OCI-LY3 (cell line): ENCODE measurements around the gene KCNAB1.

ENCODE experiments used
- H2AFZ ChIP-seq: fragments of 200-600, 300-600 bp; shearing (Covaris generic); 2 replicates; pipeline ENCODE4 v1.6.0; 2014; ENCODE audit warnings: antibody characterized with exemption, low read depth, low read length
- H3K27ac ChIP-seq: fragments of 200-600, 300-600 bp; sonication (generic); 2 replicates; pipeline ENCODE4 v1.5.1; 2014; ENCODE audit warnings: mild to moderate bottlenecking, low read length, moderate library complexity, mixed read lengths
- H3K27me3 ChIP-seq: fragments of 200-600, 300-600 bp; sonication (generic); 2 replicates; pipeline ENCODE4 v1.6.1; 2014; ENCODE audit warnings: low read depth, low read length, mixed read lengths
- H3K36me3 ChIP-seq: fragments of 200-600, 300-600 bp; sonication (generic); replicated peaks from 2 replicates; pipeline ENCODE3; 2014; ENCODE audit warnings: low read depth, low read length, mixed read lengths
- H3K4me1 ChIP-seq: fragments of 300-600, 200-600 bp; sonication (generic); 2 replicates; pipeline ENCODE4 v1.6.1; 2014; ENCODE audit warnings: low read length, mixed read lengths
- H3K4me2 ChIP-seq: fragments of 200-600, 300-600 bp; sonication (generic); 2 replicates; pipeline ENCODE4 v1.6.1; 2014; ENCODE audit warnings: low read length, mixed read lengths
- H3K4me3 ChIP-seq: fragments of 300-600, 200-600 bp; sonication (generic); 2 replicates; pipeline ENCODE4 v1.5.1; 2014; ENCODE audit warnings: antibody characterized with exemption, mild to moderate bottlenecking, low read length, moderate library complexity
- H3K79me2 ChIP-seq: fragments of 300-600, 200-600 bp; shearing (Covaris generic); 2 replicates; pipeline ENCODE4 v1.6.1; 2014; ENCODE audit warnings: mild to moderate bottlenecking, low read length, mixed read lengths
- H3K9ac ChIP-seq: fragments of 300-600, 200-600 bp; shearing (Covaris generic); 2 replicates; pipeline ENCODE4 v1.6.0; 2014; ENCODE audit warnings: mild to moderate bottlenecking, low read length, moderate library complexity
- H3K9me3 ChIP-seq: fragments of 200-600, 300-600 bp; shearing (Covaris generic); 2 replicates; pipeline ENCODE4 v1.6.1; 2014; ENCODE audit warnings: low read length, mixed read lengths; ENCODE audit not compliant: insufficient read depth
- H4K20me1 ChIP-seq: fragments of 200-600, 300-600 bp; sonication (generic); 2 replicates; pipeline ENCODE4 v1.6.1; 2016; ENCODE audit warnings: low read length, mixed read lengths; ENCODE audit not compliant: insufficient read depth
- CTCF ChIP-seq: fragments of 200-600, 300-600 bp; sonication (generic); IDR thresholded peaks from 2 replicates; pipeline ENCODE4 v1.5.1; 2014; ENCODE audit warnings: antibody characterized with exemption, low read length, low read depth
- EZH2phosphoT487 ChIP-seq: fragments of 200-600 bp; shearing (Covaris generic); IDR thresholded peaks from 2 replicates; pipeline ENCODE4 v1.6.1; 2018; ENCODE audit warnings: antibody characterized with exemption, mixed run types, low read depth

The KCNAB1 gene

GRCh38 chr3:156181509-156181908 is 61.1 kb downstream of the KCNAB1 start:
- H2AFZ ChIP-seq: peak overlapping the region; percentile 7; the same call in 1 of the 2 replicates
- no peak overlapping the region for H3K9ac ChIP-seq
- no peaks in the 10 kb centered on the region for H3K36me3 ChIP-seq
- H3K4me3 ChIP-seq: no peak overlapping the region
- no peaks in the 10 kb centered on the region for H3K9me3 ChIP-seq
- H3K79me2 ChIP-seq: no peaks in the 10 kb centered on the region
- H3K27ac ChIP-seq: no peak overlapping the region
- no peaks in the 10 kb centered on the region for H3K27me3 ChIP-seq
- peaks cover 14% of the 10 kb centered on the region for H3K4me1 ChIP-seq
- H3K4me2 ChIP-seq: no peak overlapping the region
- H4K20me1 ChIP-seq: no peaks in the 10 kb centered on the region
- no peak for TF ChIP-seq EZH2phosphoT487

DNA sequence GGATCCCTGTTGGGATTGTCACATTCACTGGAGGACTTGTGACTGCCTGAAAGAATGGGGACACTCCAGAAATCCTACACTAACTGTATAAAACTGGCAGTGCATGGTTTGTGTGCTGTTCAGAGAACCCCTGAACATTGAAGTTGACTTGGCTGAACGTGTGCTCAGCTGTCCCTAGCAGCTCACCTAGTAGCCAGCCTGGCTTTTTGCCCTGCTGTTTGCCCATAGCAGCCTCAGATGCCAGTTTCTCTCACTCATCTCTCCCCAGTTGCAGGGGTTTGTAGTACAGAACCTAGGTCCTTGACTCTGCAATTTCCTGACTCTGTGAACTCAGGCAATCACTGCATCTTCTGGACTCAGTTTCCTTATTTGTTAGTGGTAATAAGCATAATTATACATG is 63.0 kb downstream of the KCNAB1 start:
- H3K27ac ChIP-seq: no peak overlapping the region
- H2AFZ ChIP-seq: no peak overlapping the region
- H3K4me2 ChIP-seq: no peak overlapping the region
- H3K9me3 ChIP-seq: no peaks in the 10 kb centered on the region
- peaks cover 14% of the 10 kb centered on the region for H3K4me1 ChIP-seq
- H3K36me3 ChIP-seq: no peaks in the 10 kb centered on the region
- no peaks in the 10 kb centered on the region for H3K27me3 ChIP-seq
- no peaks in the 10 kb centered on the region for H4K20me1 ChIP-seq
- no peak overlapping the region for H3K4me3 ChIP-seq
- H3K9ac ChIP-seq: no peak overlapping the region
- H3K79me2 ChIP-seq: no peaks in the 10 kb centered on the region
- TF ChIP-seq EZH2phosphoT487: no peak
- no peak for TF ChIP-seq CTCF

DNA sequence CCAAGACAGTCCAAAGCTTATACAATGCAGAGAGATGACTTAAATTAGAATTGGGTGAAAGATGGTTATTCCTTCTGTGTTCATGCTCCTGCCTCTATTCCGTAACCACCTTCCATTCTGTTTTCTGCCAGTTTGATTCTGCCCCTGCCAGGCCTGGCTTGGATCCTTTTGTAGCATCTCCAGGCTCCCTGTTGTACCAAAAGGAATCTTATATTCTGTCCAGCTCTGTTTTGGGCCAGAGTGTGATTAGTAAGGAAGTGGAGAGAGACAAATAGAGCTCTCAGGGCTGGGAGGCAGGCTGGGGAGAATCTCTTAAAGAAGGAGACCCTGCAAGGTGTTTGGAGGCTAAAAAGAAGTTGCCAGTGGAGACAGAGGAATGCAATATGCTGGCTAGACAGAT is 63.8 kb downstream of the KCNAB1 start:
- no peaks in the 10 kb centered on the region for H3K79me2 ChIP-seq
- no peak overlapping the region for H3K9ac ChIP-seq
- H3K4me2 ChIP-seq: no peak overlapping the region
- H3K9me3 ChIP-seq: no peaks in the 10 kb centered on the region
- H3K36me3 ChIP-seq: no peaks in the 10 kb centered on the region
- H3K4me1 ChIP-seq: peaks cover 14% of the 10 kb centered on the region
- TF ChIP-seq CTCF (no peak), EZH2phosphoT487 (no peak)
- no peaks in the 10 kb centered on the region for H3K27me3 ChIP-seq
- H2AFZ ChIP-seq: no peak overlapping the region
- H3K4me3 ChIP-seq: no peak overlapping the region
- no peak overlapping the region for H3K27ac ChIP-seq
- no peaks in the 10 kb centered on the region for H4K20me1 ChIP-seq

DNA sequence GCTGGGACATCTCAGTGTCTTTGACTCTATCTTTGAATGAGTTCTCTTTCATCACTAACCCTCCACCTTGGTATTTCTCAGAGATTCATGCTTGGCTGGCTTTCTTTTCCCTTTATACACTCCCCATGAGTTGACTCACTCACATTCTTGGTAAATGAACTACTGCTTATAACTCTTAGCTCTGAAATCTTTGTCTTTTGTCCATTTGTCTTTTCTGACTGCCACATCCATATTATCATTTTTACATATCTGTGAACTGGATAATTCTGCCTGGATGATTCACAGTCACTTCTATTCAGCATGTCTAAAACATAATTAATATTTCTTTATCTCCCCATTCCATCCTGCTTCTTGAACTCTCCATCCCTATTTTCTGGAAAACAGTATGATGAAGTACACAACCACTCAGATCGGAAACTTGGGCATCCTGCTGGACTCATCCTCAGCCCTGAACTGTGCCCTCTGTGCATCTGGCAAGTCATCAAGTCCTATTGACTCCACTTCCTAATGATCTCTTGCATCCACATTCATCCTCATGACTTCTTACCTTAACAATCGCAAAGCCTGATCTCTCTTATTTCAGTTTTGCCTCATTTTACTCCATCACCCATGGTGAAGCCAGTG is 66.9 kb downstream of the KCNAB1 start:
- no peaks in the 10 kb centered on the region for H3K36me3 ChIP-seq
- TF ChIP-seq EZH2phosphoT487 (no peak), CTCF (no peak)
- H4K20me1 ChIP-seq: no peaks in the 10 kb centered on the region
- peaks cover 14% of the 10 kb centered on the region for H3K4me1 ChIP-seq
- H3K9ac ChIP-seq: no peak overlapping the region
- H2AFZ ChIP-seq: no peak overlapping the region
- no peak overlapping the region for H3K4me2 ChIP-seq
- no peak overlapping the region for H3K27ac ChIP-seq
- H3K27me3 ChIP-seq: no peaks in the 10 kb centered on the region
- no peaks in the 10 kb centered on the region for H3K79me2 ChIP-seq
- H3K9me3 ChIP-seq: no peaks in the 10 kb centered on the region
- H3K4me3 ChIP-seq: no peak overlapping the region
